ENCODE measurements around the gene DAB2IP.

Gene DAB2IP

GRCh38 chr9:121732389-121732788 is 81.0 kb downstream of the DAB2IP start:
- Histone ChIP-seq H3K4me2 (ENCODE audit: low read length) (no peak overlapping the region; the same call in 1 of the 2 replicates), H3F3A (ENCODE audit: insufficient read depth, low read length) (no peaks in the 10 kb centered on the region), H2AFZ (ENCODE audit: low read length) (no peak overlapping the region), H4K20me1 (ENCODE audit: insufficient read depth, low read length) (no peaks in the 10 kb centered on the region), H3K4me1 (ENCODE audit: insufficient read depth, low read length, severe bottlenecking) (peaks cover 73% of the 10 kb centered on the region), H3K36me3 (ENCODE audit: insufficient read depth, low read length) (no peaks in the 10 kb centered on the region), H3K4me3 (ENCODE audit: low read depth, low read length, poor library complexity, severe bottlenecking) (no peak overlapping the region), H3K9me3 (ENCODE audit: low read length) (no peaks in the 10 kb centered on the region), H3K79me2 (ENCODE audit: insufficient read depth, low read length) (no peaks in the 10 kb centered on the region), H3K27me3 (ENCODE audit: insufficient read depth, low read length) (no peaks in the 10 kb centered on the region), H3K27ac (ENCODE audit: low read depth, low read length, poor library complexity, severe bottlenecking) (peak overlapping the region; percentile 70), H3K9ac (ENCODE audit: low read length) (no peak overlapping the region; the same call in 1 of the 2 replicates), H3K9me2 (ENCODE audit: low read depth, low read length) (no peaks in the 10 kb centered on the region)
- TF ChIP-seq EZH2 (IDR thresholded peaks at IDR 0.05; ENCODE audit: borderline replicate concordance, low read length) = no peak
- TF ChIP-seq CTCF (IDR thresholded peaks at IDR 0.05; ENCODE audit: low read length) = no peak

DNA sequence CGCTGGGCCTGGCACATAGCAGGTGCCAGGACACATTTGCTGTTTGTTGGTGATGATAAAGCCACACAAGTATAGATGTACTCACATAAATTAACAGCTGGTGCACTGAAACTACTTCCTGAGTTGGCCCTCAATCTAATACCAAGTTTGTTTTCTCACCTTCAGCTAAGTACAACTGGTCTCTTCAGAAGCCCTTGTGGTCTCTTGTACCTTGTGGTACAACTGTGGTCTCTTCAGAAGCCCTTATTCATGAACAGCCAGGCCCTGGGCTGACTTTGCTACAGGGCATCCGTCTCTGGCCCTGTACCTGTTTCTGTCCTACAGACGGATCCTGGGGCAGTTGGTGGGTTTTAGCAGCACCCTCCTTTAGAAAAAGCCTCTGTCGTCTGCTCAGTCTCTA is 81.5 kb downstream of the DAB2IP start:
- H3K9ac ChIP-seq (ENCODE audit: low read length) = no peak overlapping the region; the same call in 1 of the 2 replicates
- H3K4me3 ChIP-seq (ENCODE audit: low read depth, low read length, poor library complexity, severe bottlenecking) = no peak overlapping the region
- no peak overlapping the region; the same call in 1 of the 2 replicates for H3K4me2 ChIP-seq (ENCODE audit: low read length)
- no peaks in the 10 kb centered on the region for H3K27me3 ChIP-seq (ENCODE audit: insufficient read depth, low read length)
- no peak overlapping the region for H2AFZ ChIP-seq (ENCODE audit: low read length)
- no peaks in the 10 kb centered on the region for H3K9me2 ChIP-seq (ENCODE audit: low read depth, low read length)
- no peaks in the 10 kb centered on the region for H3K36me3 ChIP-seq (ENCODE audit: insufficient read depth, low read length)
- H3F3A ChIP-seq (ENCODE audit: insufficient read depth, low read length) = no peaks in the 10 kb centered on the region
- no peaks in the 10 kb centered on the region for H4K20me1 ChIP-seq (ENCODE audit: insufficient read depth, low read length)
- peaks cover 78% of the 10 kb centered on the region for H3K4me1 ChIP-seq (ENCODE audit: insufficient read depth, low read length, severe bottlenecking)
- no peak for TF ChIP-seq EZH2 (IDR thresholded peaks at IDR 0.05; ENCODE audit: borderline replicate concordance, low read length)
- TF ChIP-seq CTCF (IDR thresholded peaks at IDR 0.05; ENCODE audit: low read length) = no peak
- no peaks in the 10 kb centered on the region for H3K79me2 ChIP-seq (ENCODE audit: insufficient read depth, low read length)
- no peaks in the 10 kb centered on the region for H3K9me3 ChIP-seq (ENCODE audit: low read length)
- H3K27ac ChIP-seq (ENCODE audit: low read depth, low read length, poor library complexity, severe bottlenecking) = peak overlapping the region; percentile 70

GRCh38 chr9:121734465-121734864 is 83.0 kb downstream of the DAB2IP start:
- H3K27ac ChIP-seq (ENCODE audit: low read depth, low read length, poor library complexity, severe bottlenecking) = peak overlapping the region; percentile 85
- no peak overlapping the region for H2AFZ ChIP-seq (ENCODE audit: low read length)
- no peaks in the 10 kb centered on the region for H3F3A ChIP-seq (ENCODE audit: insufficient read depth, low read length)
- H3K27me3 ChIP-seq (ENCODE audit: insufficient read depth, low read length) = no peaks in the 10 kb centered on the region
- no peaks in the 10 kb centered on the region for H3K9me3 ChIP-seq (ENCODE audit: low read length)
- H3K9me2 ChIP-seq (ENCODE audit: low read depth, low read length) = no peaks in the 10 kb centered on the region
- H3K4me1 ChIP-seq (ENCODE audit: insufficient read depth, low read length, severe bottlenecking) = peaks cover 84% of the 10 kb centered on the region
- H3K4me2 ChIP-seq (ENCODE audit: low read length) = no peak overlapping the region
- no peaks in the 10 kb centered on the region for H3K79me2 ChIP-seq (ENCODE audit: insufficient read depth, low read length)
- no peak overlapping the region for H3K4me3 ChIP-seq (ENCODE audit: low read depth, low read length, poor library complexity, severe bottlenecking)
- H3K9ac ChIP-seq (ENCODE audit: low read length) = no peak overlapping the region
- TF ChIP-seq CTCF (IDR thresholded peaks at IDR 0.05; ENCODE audit: low read length) (no peak), EZH2 (IDR thresholded peaks at IDR 0.05; ENCODE audit: borderline replicate concordance, low read length) (no peak)
- H4K20me1 ChIP-seq (ENCODE audit: insufficient read depth, low read length) = no peaks in the 10 kb centered on the region
- no peaks in the 10 kb centered on the region for H3K36me3 ChIP-seq (ENCODE audit: insufficient read depth, low read length)

Data from OCI-LY1 (cell line).